A549 (cell line): ENCODE measurements around the gene SLC27A1. TPM values are rescaled to one million over a fixed set of nuclear protein-coding genes. Genes with fewer than 3 reads are reported as not detected.

Experiments used
- ATAC-seq, 2 experiments: fragments of 200-7000 bp in 1 of 2; fragments of >200 bp in 1 of 2; cut with Nextera tagmentation in 1 of 2; cut with Tn5 transposase in 1 of 2; 3 replicates each; pipeline versions ENCODE4 v1.8.0 to v1.9.1; 2018 to 2020; ENCODE audit warnings: mild to moderate bottlenecking in 1 of 2, moderate library complexity in 1 of 2
- CTCF ChIA-PET: fragments of 300-600 bp; sonication (Branson Sonifier 250); formaldehyde crosslinking; extraction: SDS; loops from one replicate; lab custom pipeline; 2021; ENCODE audit warnings: antibody characterized with exemption, inconsistent platforms; lab: Yijun Ruan, JAX
- POLR2A ChIA-PET: fragments of 350-600 bp; formaldehyde crosslinking; extraction: SDS; loops from one replicate; lab custom pipeline; 2021; ENCODE audit warnings: antibody characterized with exemption, inconsistent platforms; lab: Yijun Ruan, JAX
- DNase-seq, 2 experiments: peaks; one replicate each; pipeline versions ENCODE4 v3.0.0 to v3.0.0-alpha.2; 2011 to 2016; ENCODE audit warnings: low read depth in 1 of 2, low spot score in 1 of 2
- FAIRE-seq: peaks from 2 replicates; lab custom pipeline; 2011; peaks lifted over from hg19 to GRCh38; lab: Jason Lieb, UNC
- H3K27ac ChIP-seq, 2 experiments: fragments of >200 bp; sonication (Bioruptor Twin); formaldehyde crosslinking; 3 replicates each; pipeline ENCODE4 v1.5.1; 2016 to 2017
- H3K4me1 ChIP-seq: fragments of >200 bp; sonication (Bioruptor Twin); formaldehyde crosslinking; 3 replicates; pipeline ENCODE4 v1.6.1; 2016
- H3K4me2 ChIP-seq: fragments of >200 bp; sonication (Bioruptor Twin); formaldehyde crosslinking; 3 replicates; pipeline ENCODE4 v1.6.1; 2016
- H3K4me3 ChIP-seq: fragments of >200 bp; sonication (Bioruptor Twin); formaldehyde crosslinking; 3 replicates; pipeline ENCODE4 v1.5.1; 2016
- H3K9me3 ChIP-seq: fragments of >200 bp; sonication (Bioruptor Twin); formaldehyde crosslinking; 3 replicates; pipeline ENCODE4 v1.6.1; 2016
- ATOH8 ChIP-seq: fragments of 250-450 bp; sonication (Bioruptor Pico); IDR thresholded peaks from 2 replicates; pipeline ENCODE4 v1.5.0; 2020; ENCODE audit warnings: low read depth, mild to moderate bottlenecking, moderate library complexity
- BHLHE40 ChIP-seq: IDR thresholded peaks from 2 replicates; pipeline ENCODE4 v1.6.1; 2012; ENCODE audit warnings: low read depth, low read length, inconsistent platforms
- CTCF ChIP-seq: fragments of >200 bp; sonication (Bioruptor Twin); formaldehyde crosslinking; IDR thresholded peaks from 3 replicates; pipeline ENCODE4 v1.5.1; 2016
- EP300 ChIP-seq, 2 experiments: fragments of >200 bp; sonication (Bioruptor Twin); formaldehyde crosslinking; IDR thresholded peaks; 2 replicates in 1 of 2; 3 replicates in 1 of 2; pipeline ENCODE4 v1.6.1; 2016 to 2017
- FOSL2 ChIP-seq, 2 experiments: fragments of 450-650 bp in 1 of 2; fragments of >200 bp in 1 of 2; sonication (Bioruptor Twin) in 1 of 2; formaldehyde crosslinking; IDR thresholded peaks; 2 replicates each; pipeline versions ENCODE4 v1.5.0 to v1.6.1; 2016 to 2020; ENCODE audit warnings: mild to moderate bottlenecking in 1 of 2, moderate library complexity in 1 of 2
- HES2 ChIP-seq: fragments of >200 bp; sonication (Bioruptor Twin); formaldehyde crosslinking; IDR thresholded peaks from 2 replicates; pipeline ENCODE4 v1.6.1; 2016
- HOXB13 ChIP-seq: fragments of 250-450 bp; sonication (Bioruptor Pico); IDR thresholded peaks from 2 replicates; pipeline ENCODE4 v1.5.0; 2020; ENCODE audit warnings: low read depth, mild to moderate bottlenecking, moderate library complexity
- JUN ChIP-seq, 2 experiments: fragments of >200 bp; sonication (Bioruptor Twin); formaldehyde crosslinking; IDR thresholded peaks; 2 replicates in 1 of 2; 3 replicates in 1 of 2; pipeline ENCODE4 v1.6.1; 2016 to 2017
- JUNB ChIP-seq: fragments of >200 bp; sonication (Bioruptor Twin); formaldehyde crosslinking; IDR thresholded peaks from 2 replicates; pipeline ENCODE4 v1.6.1; 2016
- KDM5A ChIP-seq: fragments of 200-600 bp; sonication (generic); IDR thresholded peaks from 2 replicates; pipeline ENCODE4 v1.6.1; 2016; ENCODE audit warnings: antibody characterized with exemption, mild to moderate bottlenecking
- MAFK ChIP-seq: fragments of 450-650 bp; IDR thresholded peaks from 2 replicates; pipeline ENCODE4 v1.6.1; 2014; ENCODE audit not compliant: partially characterized antibody
- MAZ ChIP-seq: fragments of 150-350 bp; IDR thresholded peaks from 2 replicates; pipeline ENCODE4 v1.6.1; 2014; ENCODE audit warnings: antibody characterized with exemption, low read depth, low read length, borderline replicate concordance
- MYC ChIP-seq: IDR thresholded peaks from 2 replicates; pipeline ENCODE4 v1.6.1; 2012; ENCODE audit warnings: mild to moderate bottlenecking, inconsistent platforms, low read length, improper control_type of control experiment, borderline replicate concordance
- NFE2L2 ChIP-seq: fragments of 150-350 bp; conservative IDR thresholded peaks from 2 replicates; pipeline ENCODE4 v1.6.1; 2014; ENCODE audit warnings: low read length
- NR3C1 ChIP-seq: fragments of >200 bp; sonication (Bioruptor Twin); formaldehyde crosslinking; IDR thresholded peaks from 3 replicates; pipeline ENCODE4 v1.6.1; 2017
- POLR2AphosphoS2 ChIP-seq: conservative IDR thresholded peaks from 2 replicates; pipeline ENCODE4 v1.6.1; 2012; ENCODE audit warnings: low read length, improper control_type of control experiment, inconsistent platforms
- RAD21 ChIP-seq, 2 experiments: fragments of >200 bp in 1 of 2; sonication (Bioruptor Twin) in 1 of 2; formaldehyde crosslinking in 1 of 2; IDR thresholded peaks in 1 of 2; conservative IDR thresholded peaks in 1 of 2; 2 replicates in 1 of 2; 3 replicates in 1 of 2; pipeline ENCODE4 v1.6.1; 2012 to 2018; ENCODE audit warnings: inconsistent platforms in 1 of 2
- RARB ChIP-seq: fragments of 250-450 bp; sonication (Bioruptor Pico); IDR thresholded peaks from 2 replicates; pipeline ENCODE4 v1.8.0; 2021; ENCODE audit warnings: mild to moderate bottlenecking, moderate library complexity
- RFX5 ChIP-seq: fragments of 450-650 bp; IDR thresholded peaks from 2 replicates; pipeline ENCODE4 v1.7.1; 2014; ENCODE audit warnings: antibody characterized with exemption, mild to moderate bottlenecking, moderate library complexity
- SMC3 ChIP-seq: fragments of >200 bp; sonication (Bioruptor Twin); formaldehyde crosslinking; IDR thresholded peaks from 3 replicates; pipeline ENCODE4 v1.6.1; 2018; ENCODE audit warnings: inconsistent platforms
- TFCP2L1 ChIP-seq: fragments of 250-450 bp; sonication (Bioruptor Pico); IDR thresholded peaks from 2 replicates; pipeline ENCODE4 v1.5.0; 2021; ENCODE audit warnings: mild to moderate bottlenecking
- TP53 ChIP-seq: fragments of 250-450 bp; sonication (Bioruptor Pico); IDR thresholded peaks from 2 replicates; pipeline ENCODE4 v1.5.0; 2021; ENCODE audit warnings: mild to moderate bottlenecking, moderate library complexity
- ZNF302 ChIP-seq: fragments of 250-450 bp; sonication (Bioruptor Pico); IDR thresholded peaks from 2 replicates; pipeline ENCODE4 v1.9.0; 2021; ENCODE audit warnings: inconsistent platforms, mild to moderate bottlenecking, moderate library complexity
- WGBS: methylation state at CpG from one replicate; pipeline ENCODE4 v1.1.6; 2017; ENCODE audit errors: missing lambda C conversion rate; 5-methylcytosine and 5-hydroxymethylcytosine counted together
- polyA plus RNA-seq, 4 experiments: library from polyadenylated mRNA; depleted of rRNA in 3 of 4; stranded (reverse); fragments of >200 nt; fragmentation: RNase III in 1 of 4; extraction: RNeasy Plus Mini Kit Qiagen cat#74134 plus additional on column Dnase treatment in 1 of 4; gene quantifications; 2 replicates in 3 of 4; 3 replicates in 1 of 4; pipeline ENCODE4 v1.2.3, GENCODE V29; 2011 to 2017

SLC27A1 gene
- polyA plus RNA-seq, 2 of the 4 experiments (the other 2 are of a cell fraction): 1.8 to 2.5 TPM

- H3K27ac ChIP-seq: no peak overlapping the region
- CTCF ChIA-PET: interaction anchor here (1.2 to 1.5 kb wide), 2 partner anchors 12 to 42 kb away, joined by 4 to 6 read pairs; partner anchors contain the start of gene TMEM221
- no peak overlapping the region for H3K4me3 ChIP-seq
- H3K4me1 ChIP-seq: no peaks in the 10 kb centered on the region
- no peak overlapping the region for H3K4me2 ChIP-seq
- ATAC-seq: no peak
- TF ChIP-seq MAFK (no peak), FOSL2 (IDR thresholded peaks at IDR 0.05) (no peak), FOSL2 (CRISPR knock-in tag; IDR thresholded peaks at IDR 0.05) (no peak), MYC (no peak), MAZ (no peak), RAD21 (conservative IDR thresholded peaks at IDR 0.05 in 1 of 2, IDR thresholded peaks at IDR 0.05 in 1 of 2) (no peak), SMC3 (no peak), RARB (CRISPR knock-in tag) (no peak), POLR2AphosphoS2 (no peak), ATOH8 (CRISPR knock-in tag) (no peak), KDM5A (no peak), TFCP2L1 (CRISPR knock-in tag) (no peak), NR3C1 (no peak), ZNF302 (CRISPR knock-in tag) (no peak)
- TF ChIP-seq, all 56 proteins: peak for 0
- POLR2A ChIA-PET: no interaction called here
- H3K9me3 ChIP-seq: no peaks in the 10 kb centered on the region
- FAIRE-seq: no peak
- 56% methylated on average over 6 of the region's 7 CpGs for WGBS
- no peak for DNase-seq
Measured at GRCh38 chr19:17436874-17437267, 33.5 kb upstream of the SLC27A1 start.

GRCh38 chr19:17441241-17442021 lies 28.9 kb upstream of the SLC27A1 start:
- POLR2A ChIA-PET: interaction anchor here (0.7 kb wide), 1 partner anchor 85 kb away, joined by 6 read pairs; no protein-coding TSS in a partner anchor
- no peak overlapping the region for H3K4me2 ChIP-seq
- 64% methylated on average over 8 of the region's 8 CpGs for WGBS
- H3K9me3 ChIP-seq: no peaks in the 10 kb centered on the region
- no peak for FAIRE-seq
- ATAC-seq: peak; percentile 39 to 79; a peak in 3 of 6 replicates
- no peak overlapping the region for H3K4me3 ChIP-seq
- no peak overlapping the region for H3K27ac ChIP-seq
- peak in 1 of 2 experiments; percentile 38 for DNase-seq
- no peaks in the 10 kb centered on the region for H3K4me1 ChIP-seq
- TF ChIP-seq RAD21 (conservative IDR thresholded peaks at IDR 0.05 in 1 of 2, IDR thresholded peaks at IDR 0.05 in 1 of 2) (peak; percentile 40 to 57; a peak in 4 of 5 replicates), KDM5A (no peak), CTCF (peak; percentile 35)
- TF ChIP-seq, all 56 proteins: peak for 2
- CTCF ChIA-PET: interaction anchor here (0.6 to 1.6 kb wide), 10 partner anchors 10 to 414 kb away, joined by 3 to 6 read pairs (median 3); no protein-coding TSS in a partner anchor

GRCh38 chr19:17445526-17446165 lies 24.7 kb upstream of the SLC27A1 start:
- WGBS: 88% methylated on average over 1 of the region's 1 CpG
- CTCF ChIA-PET: no interaction called here
- 0 out of 3 replicates have a peak, but pooled peaks cover 3% of the 10 kb centered on the region for H3K4me1 ChIP-seq
- H3K4me2 ChIP-seq: no peak overlapping the region
- no peak overlapping the region for H3K4me3 ChIP-seq
- no peak overlapping the region for H3K27ac ChIP-seq
- ATAC-seq (no peak), FAIRE-seq (no peak), DNase-seq (no peak)
- no peaks in the 10 kb centered on the region for H3K9me3 ChIP-seq
- POLR2A ChIA-PET: no interaction called here
- TF ChIP-seq MAZ (no peak), ZNF302 (CRISPR knock-in tag) (no peak), EP300 (IDR thresholded peaks at IDR 0.05) (no peak), RAD21 (conservative IDR thresholded peaks at IDR 0.05 in 1 of 2, IDR thresholded peaks at IDR 0.05 in 1 of 2) (no peak), FOSL2 (IDR thresholded peaks at IDR 0.05) (no peak), FOSL2 (CRISPR knock-in tag; IDR thresholded peaks at IDR 0.05) (no peak), NFE2L2 (no peak), BHLHE40 (no peak), HOXB13 (CRISPR knock-in tag) (no peak), TP53 (CRISPR knock-in tag) (no peak), RFX5 (no peak), JUN (IDR thresholded peaks at IDR 0.05) (no peak), ATOH8 (CRISPR knock-in tag) (no peak), JUNB (no peak), HES2 (no peak)
